T-cell (primary cell): ENCODE data around the gene MAP3K13. TPM values are rescaled to one million over a fixed set of nuclear protein-coding genes. Genes with fewer than 3 reads are reported as not detected.

Experiments used
- ATAC-seq, 4 experiments: fragments of 200-7000 bp in 3 of 4; fragments of 150-1000 bp in 1 of 4; cut with Tn5 transposase; replicated peaks in 1 of 4; 1 replicate in 3 of 4; 2 replicates in 1 of 4; pipeline ENCODE4 v1.10.0; 2021; ENCODE audit warnings: moderate library complexity in 3 of 4, mild to moderate bottlenecking in 2 of 4, moderate number of reproducible peaks in 1 of 4
- CTCF ChIA-PET, 2 donors: fragments of 300-600 bp; sonication (Branson Sonifier 250); formaldehyde crosslinking; loops; one replicate each; lab custom pipeline; 2022; ENCODE audit warnings: antibody characterized with exemption in 2 of 2; lab: Charles Lee
- POLR2A ChIA-PET, 2 donors: fragments of 300-600 bp; sonication (Branson Sonifier 250); formaldehyde crosslinking; loops; one replicate each; lab custom pipeline; 2022; ENCODE audit warnings: antibody characterized with exemption in 2 of 2; lab: Charles Lee
- DNase-seq, 35 experiments: peaks; one replicate each; pipeline versions ENCODE4 v3.0.0 to v3.0.0-alpha.2; 2013 to 2023
- H3K27ac ChIP-seq: one replicate; pipeline ENCODE4 v1.5.1; 2013; ENCODE audit warnings: low read length
- H3K27me3 ChIP-seq, 2 experiments: replicated peaks in 1 of 2; 1 replicate in 1 of 2; 2 replicates in 1 of 2; pipeline versions ENCODE4 v1.6.1 to v1.7.0; 2013; ENCODE audit warnings: low read length in 1 of 2, mixed read lengths in 1 of 2; ENCODE audit not compliant: control insufficient read depth in 2 of 2, insufficient read depth in 2 of 2; ENCODE audit errors: extremely low read depth in 1 of 2
- H3K36me3 ChIP-seq, 2 donors: 1 replicate in 1 of 2; 2 replicates in 1 of 2; pipeline versions ENCODE4 v1.6.1 to v1.7.0; 2013; ENCODE audit warnings: low read length in 1 of 2; ENCODE audit not compliant: control insufficient read depth in 2 of 2, insufficient read depth in 1 of 2; ENCODE audit errors: extremely low read depth in 1 of 2
- H3K4me1 ChIP-seq, 2 experiments: 1 replicate in 1 of 2; 2 replicates in 1 of 2; pipeline versions ENCODE4 v1.6.1 to v1.7.0; 2013; ENCODE audit warnings: low read length in 2 of 2, mixed read lengths in 1 of 2; ENCODE audit not compliant: insufficient read depth in 2 of 2, control insufficient read depth in 1 of 2; ENCODE audit errors: extremely low read depth in 1 of 2
- H3K4me3 ChIP-seq, 2 donors: 1 replicate in 1 of 2; 2 replicates in 1 of 2; pipeline versions ENCODE4 v1.5.1 to v1.7.0; 2013; ENCODE audit warnings: mild to moderate bottlenecking in 2 of 2, low read length in 1 of 2, moderate library complexity in 1 of 2; ENCODE audit not compliant: control insufficient read depth in 1 of 2; ENCODE audit errors: extremely low read depth in 1 of 2
- H3K9me3 ChIP-seq: 2 replicates; pipeline ENCODE4 v1.7.0; 2013
- H3K27ac Mint-ChIP-seq, 2 donors: one replicate each; pipeline ENCODE4 v1.8.0; 2020 to 2021; ENCODE audit warnings: mild to moderate bottlenecking in 2 of 2, mixed read lengths in 2 of 2
- H3K27me3 Mint-ChIP-seq, 2 donors: one replicate each; pipeline ENCODE4 v1.8.0; 2021 to 2022; ENCODE audit warnings: mixed read lengths in 2 of 2
- H3K36me3 Mint-ChIP-seq: one replicate; pipeline ENCODE4 v1.8.0; 2021; ENCODE audit warnings: mixed read lengths
- H3K4me1 Mint-ChIP-seq, 3 donors: one replicate each; pipeline ENCODE4 v1.8.0; 2020 to 2022; ENCODE audit warnings: mixed read lengths in 3 of 3, mild to moderate bottlenecking in 1 of 3
- H3K4me3 Mint-ChIP-seq, 3 donors: one replicate each; pipeline ENCODE4 v1.8.0; 2020 to 2022; ENCODE audit warnings: mild to moderate bottlenecking in 3 of 3, mixed read lengths in 3 of 3, moderate library complexity in 3 of 3
- H3K9me3 Mint-ChIP-seq, 3 donors: one replicate each; pipeline ENCODE4 v1.8.0; 2020 to 2022; ENCODE audit warnings: mixed read lengths in 3 of 3
- WGBS: methylation state at CpG from one replicate; pipeline ENCODE4 v1.1.5; 2013; ENCODE audit warnings: missing lambda C conversion rate; ENCODE audit not compliant: insufficient coverage; 5-methylcytosine and 5-hydroxymethylcytosine counted together
- total RNA-seq, 35 experiments: library from RNA in 6 of 35; stranded (reverse) in 6 of 35; fragments of 120-200 nt in 1 of 35; gene quantifications; one replicate each; pipeline versions ENCODE4 v1.2.1 to v1.2.4 and lab custom pipeline; 2013 to 2026

Gene MAP3K13
- total RNA-seq, 5 donors from 2014 or later (not counting 1 experiment from before 2014, with no cell fraction given) = 6.4 to 9.2 (median 7.7) TPM

DNA sequence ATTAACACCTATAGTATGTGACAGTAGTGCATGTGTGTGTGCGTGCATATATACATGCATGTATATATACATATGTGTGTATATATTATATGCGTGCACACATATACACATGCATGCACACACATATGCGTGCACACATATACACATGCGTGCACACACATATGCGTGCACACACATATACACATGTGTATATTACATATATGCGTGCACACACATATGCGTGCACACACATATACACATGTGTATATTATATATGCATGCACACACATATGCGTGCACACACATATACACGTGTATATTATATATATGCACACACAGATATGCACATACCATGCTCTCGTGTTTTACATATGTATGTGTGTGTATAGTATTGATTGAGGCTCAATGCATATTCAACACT, 42.0 kb upstream of the MAP3K13 start:
- Histone ChIP-seq H3K27me3 (peaks cover 0 to 2% of the 10 kb centered on the region in 2 experiments), H3K4me1 (no peaks in the 10 kb centered on the region), H3K27ac (no peak overlapping the region), H3K9me3 (no peaks in the 10 kb centered on the region), H3K36me3 (no peaks in the 10 kb centered on the region), H3K4me3 (no peak overlapping the region)
- Mint-ChIP-seq H3K27me3 (peaks cover 0 to 3% of the 10 kb centered on the region in 2 donors), H3K9me3 (no peaks in the 10 kb centered on the region), H3K4me3 (no peak overlapping the region), H3K4me1 (peaks cover 0 to 2% (median 0%) of the 10 kb centered on the region in 3 donors), H3K27ac (no peak overlapping the region), H3K36me3 (no peaks in the 10 kb centered on the region)
- no CpG with 5 or more reads among the region's 10 CpGs for WGBS
- ChIA-PET POLR2A (no interaction called here), CTCF (no interaction called here)
- no peak for ATAC-seq
- no peak for DNase-seq

DNA sequence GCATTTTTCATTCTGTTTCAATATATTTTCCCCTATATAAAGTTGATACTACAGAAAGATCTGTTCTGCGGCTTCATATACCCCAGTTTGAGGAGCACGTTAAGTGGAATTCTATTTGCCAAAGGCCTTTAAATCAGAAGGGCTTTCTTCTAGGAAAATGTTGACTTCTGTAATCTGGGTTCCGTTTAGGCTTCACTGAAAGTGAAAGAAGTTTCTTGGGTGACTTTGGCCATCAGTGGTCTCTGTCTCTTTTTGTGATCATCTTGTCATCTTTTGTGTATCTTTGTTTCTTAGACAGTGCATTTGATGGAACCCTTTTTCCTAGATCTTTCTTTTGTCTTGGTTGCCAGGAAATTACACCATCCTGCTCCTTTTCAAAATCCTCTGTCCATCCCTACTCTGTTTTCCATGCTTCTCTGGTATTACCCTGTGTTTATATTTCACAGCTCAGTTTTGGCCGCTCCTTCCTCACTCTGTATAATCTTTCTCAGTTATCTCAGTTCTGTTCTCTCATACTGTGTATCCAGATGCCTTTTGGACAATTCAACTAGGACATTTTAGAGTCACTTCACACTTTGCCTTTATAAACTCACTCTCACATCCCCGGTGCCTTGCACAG, 40.7 kb upstream of the MAP3K13 start:
- Histone ChIP-seq H3K36me3 (no peaks in the 10 kb centered on the region), H3K27me3 (no peaks in the 10 kb centered on the region), H3K9me3 (no peaks in the 10 kb centered on the region), H3K4me3 (no peak overlapping the region), H3K27ac (no peak overlapping the region), H3K4me1 (no peaks in the 10 kb centered on the region)
- Mint-ChIP-seq H3K27ac (no peak overlapping the region), H3K36me3 (no peaks in the 10 kb centered on the region), H3K4me3 (no peak overlapping the region), H3K27me3 (peaks cover 0 to 5% of the 10 kb centered on the region in 2 donors), H3K9me3 (no peaks in the 10 kb centered on the region), H3K4me1 (peaks cover 0 to under 1% (median 0%) of the 10 kb centered on the region in 3 donors)
- CTCF ChIA-PET = no interaction called here
- POLR2A ChIA-PET = no interaction called here
- WGBS = 86% methylated on average over 3 of the region's 5 CpGs
- no peak for ATAC-seq
- no peak for DNase-seq

DNA sequence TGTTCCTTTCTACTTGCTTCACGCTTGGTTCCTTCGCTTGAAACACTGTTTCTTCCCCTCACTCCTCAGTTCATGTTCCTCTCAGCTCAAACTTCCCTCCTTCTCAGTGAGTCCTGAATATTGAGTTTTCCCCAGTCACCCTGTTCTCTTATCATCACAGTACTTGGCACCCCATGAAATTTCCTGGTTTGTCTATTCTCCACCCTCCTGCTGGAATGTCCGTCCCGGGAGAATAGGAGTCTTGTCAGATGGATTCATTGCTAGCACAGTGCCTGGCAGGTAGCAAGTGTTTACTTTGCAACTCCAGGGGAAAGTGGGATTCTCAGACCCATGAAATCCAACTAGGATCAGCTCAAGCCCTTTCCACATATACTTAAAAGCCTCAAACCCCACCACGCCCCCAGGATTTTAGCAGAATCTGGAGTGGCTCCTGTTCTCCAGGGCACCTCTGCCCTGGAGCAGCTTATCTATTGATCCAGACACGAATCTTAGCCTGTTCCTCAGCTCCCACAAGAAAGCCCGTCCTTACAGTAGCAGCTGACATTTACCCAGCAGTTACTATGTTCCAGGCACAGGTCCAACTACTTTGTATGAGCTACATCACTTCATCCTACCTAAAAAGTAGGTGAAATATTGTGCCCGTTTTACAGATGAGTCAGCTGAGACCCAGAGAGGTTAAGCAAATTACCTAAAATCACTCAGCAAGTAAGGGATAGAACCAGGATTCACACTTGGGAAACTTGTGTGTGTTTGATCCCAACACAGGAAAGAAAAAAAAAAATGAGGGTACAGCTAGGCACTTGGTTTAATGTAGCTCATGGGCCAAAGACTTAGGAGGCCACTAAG, 36.8 kb upstream of the MAP3K13 start:
- peaks cover 0 to 5% of the 10 kb centered on the region in 2 donors for H3K27me3 Mint-ChIP-seq
- no peaks in the 10 kb centered on the region for H3K4me1 Mint-ChIP-seq
- H3K27ac Mint-ChIP-seq = no peak overlapping the region
- H3K4me3 Mint-ChIP-seq = no peak overlapping the region
- 90% methylated on average over 7 of the region's 8 CpGs for WGBS
- ChIA-PET POLR2A (no interaction called here), CTCF (interaction anchor here in 1 of 2 donors (0.6 to 0.7 kb wide), 2 partner anchors 18 to 84 kb away, joined by 3 read pairs; no protein-coding TSS in a partner anchor)
- Histone ChIP-seq H3K27me3 (no peaks in the 10 kb centered on the region), H3K36me3 (no peaks in the 10 kb centered on the region), H3K9me3 (no peaks in the 10 kb centered on the region), H3K27ac (no peak overlapping the region), H3K4me3 (no peak overlapping the region), H3K4me1 (no peaks in the 10 kb centered on the region)
- DNase-seq (no peak), ATAC-seq (no peak)
- H3K36me3 Mint-ChIP-seq = no peaks in the 10 kb centered on the region
- no peaks in the 10 kb centered on the region for H3K9me3 Mint-ChIP-seq

DNA sequence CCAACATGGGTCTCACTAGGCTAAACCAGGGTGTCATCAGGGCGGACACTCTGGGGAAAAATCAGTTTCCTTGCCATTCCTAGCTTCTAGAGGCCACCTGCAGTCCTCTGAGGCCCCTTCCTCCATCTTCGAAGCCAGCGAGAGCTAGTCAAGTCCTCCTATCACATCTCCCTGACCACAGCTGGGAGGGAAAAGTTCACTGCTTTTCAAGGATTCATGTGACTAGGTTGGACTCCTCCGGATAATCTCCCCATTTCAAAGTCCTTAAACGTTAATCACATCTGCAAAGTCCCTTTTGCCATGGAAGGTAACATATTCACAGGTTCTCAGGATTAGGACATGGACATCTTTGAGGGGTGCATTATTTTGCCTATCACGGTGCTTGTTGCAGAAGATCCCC, 35.9 kb upstream of the MAP3K13 start:
- no peaks in the 10 kb centered on the region for H3K4me1 ChIP-seq
- Mint-ChIP-seq H3K9me3 (no peaks in the 10 kb centered on the region), H3K4me3 (no peak overlapping the region), H3K36me3 (no peaks in the 10 kb centered on the region), H3K27me3 (peaks cover 0 to 5% of the 10 kb centered on the region in 2 donors), H3K27ac (no peak overlapping the region), H3K4me1 (no peaks in the 10 kb centered on the region)
- WGBS = 62% methylated on average over 4 of the region's 6 CpGs
- no peaks in the 10 kb centered on the region for H3K36me3 ChIP-seq
- ChIA-PET CTCF (interaction anchor here in 1 of 2 donors (0.6 to 0.7 kb wide), 2 partner anchors 19 to 83 kb away, joined by 3 read pairs; no protein-coding TSS in a partner anchor), POLR2A (no interaction called here)
- H3K27me3 ChIP-seq = no peaks in the 10 kb centered on the region
- H3K27ac ChIP-seq = no peak overlapping the region
- H3K9me3 ChIP-seq = no peaks in the 10 kb centered on the region
- DNase-seq = no peak
- H3K4me3 ChIP-seq = no peak overlapping the region
- ATAC-seq = no peak

DNA sequence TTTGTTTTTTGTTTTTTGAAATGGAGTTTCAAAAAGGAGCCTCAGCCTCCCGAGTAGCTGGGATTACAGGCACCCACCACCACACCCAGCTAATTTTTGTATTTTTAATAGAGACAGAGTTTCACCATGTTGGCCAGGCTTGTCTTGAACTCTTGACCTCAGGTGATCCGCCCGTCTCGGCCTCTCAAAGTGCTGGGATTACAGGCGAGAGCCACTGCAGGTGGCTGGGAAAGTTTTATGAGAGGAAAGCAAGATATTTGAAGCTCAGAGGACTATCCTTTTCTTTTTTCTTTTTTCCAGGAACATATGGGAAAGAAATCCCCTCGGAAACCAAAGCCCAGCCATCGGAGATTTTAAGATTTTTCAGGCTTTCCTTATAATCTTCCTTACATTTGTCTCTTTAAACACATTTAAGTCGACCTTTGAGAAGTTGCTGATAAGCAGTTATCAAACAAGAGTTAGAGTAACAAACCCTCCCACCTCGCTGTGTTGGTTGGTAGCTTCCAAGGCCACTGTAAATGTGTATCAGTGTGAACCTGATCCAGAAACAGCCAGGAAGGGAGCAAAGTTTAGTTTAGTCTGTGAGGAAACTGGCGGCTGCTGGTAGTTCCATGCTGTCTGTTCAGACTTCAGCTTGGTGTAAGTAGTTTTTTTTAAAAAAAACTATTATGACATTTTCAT, 34.5 kb upstream of the MAP3K13 start:
- Mint-ChIP-seq H3K9me3 (no peaks in the 10 kb centered on the region), H3K27ac (no peak overlapping the region), H3K27me3 (peaks cover 0 to 5% of the 10 kb centered on the region in 2 donors), H3K36me3 (no peaks in the 10 kb centered on the region), H3K4me3 (no peak overlapping the region), H3K4me1 (peaks cover 0 to 2% (median 0%) of the 10 kb centered on the region in 3 donors)
- no peaks in the 10 kb centered on the region for H3K4me1 ChIP-seq
- ChIA-PET POLR2A (no interaction called here), CTCF (no interaction called here)
- H3K4me3 ChIP-seq = no peak overlapping the region
- H3K9me3 ChIP-seq = no peaks in the 10 kb centered on the region
- 72% methylated on average over 2 of the region's 10 CpGs for WGBS
- no peaks in the 10 kb centered on the region for H3K36me3 ChIP-seq
- H3K27ac ChIP-seq = no peak overlapping the region
- DNase-seq (no peak), ATAC-seq (no peak)
- H3K27me3 ChIP-seq = no peaks in the 10 kb centered on the region

DNA sequence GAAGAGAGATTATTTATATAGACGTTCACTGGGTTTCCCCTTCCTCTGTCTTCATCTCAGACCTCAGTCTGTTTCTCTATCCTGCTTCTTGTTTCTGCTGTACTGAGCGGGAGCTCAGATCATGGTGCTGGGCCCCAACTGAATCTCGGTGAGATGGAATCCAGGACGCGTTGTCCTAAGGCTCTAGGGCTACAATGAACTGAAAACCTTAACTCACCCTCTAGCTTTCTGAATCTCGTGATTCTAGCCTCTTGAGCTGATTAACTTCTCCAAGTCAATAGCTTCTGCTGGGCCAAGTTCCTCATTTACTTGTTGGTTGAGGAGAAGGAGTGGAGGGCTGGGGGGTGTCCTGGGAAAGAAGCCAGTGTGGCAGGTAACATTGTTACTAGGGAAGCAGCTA, 32.7 kb upstream of the MAP3K13 start:
- 92% methylated on average over 4 of the region's 6 CpGs for WGBS
- no peak for DNase-seq

More for the DNA sequence above, 32.7 kb upstream of the MAP3K13 start:
- H3K27ac Mint-ChIP-seq = no peak overlapping the region
- no peaks in the 10 kb centered on the region for H3K36me3 Mint-ChIP-seq
- peaks cover 0 to 2% (median 0%) of the 10 kb centered on the region in 3 donors for H3K4me1 Mint-ChIP-seq
- no peak for ATAC-seq
- peaks cover 0 to 3% of the 10 kb centered on the region in 2 experiments for H3K27me3 ChIP-seq
- no peak overlapping the region for H3K27ac ChIP-seq
- no peak overlapping the region for H3K4me3 ChIP-seq
- H3K4me3 Mint-ChIP-seq = no peak overlapping the region
- H3K27me3 Mint-ChIP-seq = peaks cover 0 to 5% of the 10 kb centered on the region in 2 donors
- no peaks in the 10 kb centered on the region for H3K36me3 ChIP-seq
- POLR2A ChIA-PET = no interaction called here
- no peaks in the 10 kb centered on the region for H3K9me3 Mint-ChIP-seq
- H3K4me1 ChIP-seq = no peaks in the 10 kb centered on the region
- CTCF ChIA-PET = no interaction called here
- no peaks in the 10 kb centered on the region for H3K9me3 ChIP-seq
